ENCODE measurements around the gene UNC5C. TPM values are rescaled to one million over a fixed set of nuclear protein-coding genes. Genes with fewer than 3 reads are reported as not detected.

The UNC5C gene
- total and polyA plus RNA-seq, 2 of the 8 experiments (the other 6 are each of a cell fraction or from before 2014, with no cell fraction given): 0.30 to 1.3 TPM

- TF ChIP-seq ATF2 (IDR thresholded peaks at IDR 0.05; ENCODE audit: low read length) (no peak), SP2 (IDR thresholded peaks at IDR 0.05; ENCODE audit: low read length) (no peak), SP4 (IDR thresholded peaks at IDR 0.05; ENCODE audit: low read length) (no peak), BCL11A (IDR thresholded peaks at IDR 0.05; ENCODE audit: low read depth in 2 of 2, low read length in 2 of 2) (no peak), RAD21 (IDR thresholded peaks at IDR 0.05 in 1 of 2, conservative IDR thresholded peaks at IDR 0.05 in 1 of 2; ENCODE audit: low read depth in 2 of 2, low read length in 2 of 2) (no peak), RNF2 (IDR thresholded peaks at IDR 0.05; ENCODE audit: borderline replicate concordance, low read depth, low read length, missing control alignments, poor library complexity, severe bottlenecking) (no peak)
Measured at GRCh38 chr4:95556207-95556859, 7.6 kb upstream of the UNC5C start (continued).
